ENCODE data around the gene ITGAE. TPM values are rescaled to one million over a fixed set of nuclear protein-coding genes. Genes with fewer than 3 reads are reported as not detected.
A peak's percentile ranks its signal among the peaks of the same experiment; 100 is the strongest.
"Not testable (repeated sequence)": the region's sequence is repeated elsewhere in the genome, so short reads cannot be mapped to it uniquely, and the experiment has no call there.

The ITGAE gene
- total and polyA plus RNA-seq, 2 experiments from 2014 or later: 11.7 to 44.9 TPM

- H3K27me3 Mint-ChIP-seq (ENCODE audit: insufficient read depth, low read depth, poor library complexity): peaks cover 13% of the 10 kb centered on the region
- Histone ChIP-seq H3K36me3 (ENCODE audit: insufficient read depth) (peaks cover 9% of the 10 kb centered on the region; the same call in 1 of the 2 replicates), H3K4me2 (no peak overlapping the region), H3K4me1 (ENCODE audit: insufficient read depth) (peaks cover 12% of the 10 kb centered on the region), H3K4me3 (no peak overlapping the region), H4K20me1 (replicated peaks; ENCODE audit: insufficient read depth) (peaks cover 27% of the 10 kb centered on the region), H3K9me2 (ENCODE audit: insufficient read depth) (no peaks in the 10 kb centered on the region), H2AFZ (no peak overlapping the region), H3K27ac (ENCODE audit: low read depth) (no peak overlapping the region), H3F3A (replicated peaks; ENCODE audit: low read depth) (no peaks in the 10 kb centered on the region; the same call in 1 of the 2 replicates), H3K79me2 (replicated peaks; ENCODE audit: insufficient read depth) (peaks cover 30% of the 10 kb centered on the region), H3K27me3 (ENCODE audit: insufficient read depth) (no peaks in the 10 kb centered on the region)
- H3K27ac Mint-ChIP-seq: no peak overlapping the region
- DNase-seq (ENCODE audit: low spot score): no peak
- no peak overlapping the region for H3K4me3 Mint-ChIP-seq
- H3K9me3 Mint-ChIP-seq: no peaks in the 10 kb centered on the region
- no peak; the same call in 2 of the 3 replicates for ATAC-seq
- TF ChIP-seq REST (IDR thresholded peaks at IDR 0.05; ENCODE audit: unreplicated experiment) (no peak), EZH2 (IDR thresholded peaks at IDR 0.05; ENCODE audit: low read depth, unreplicated experiment) (no peak), STAT1 (IDR thresholded peaks at IDR 0.05; ENCODE audit: unreplicated experiment) (no peak), ZNF331 (CRISPR knock-in tag; IDR thresholded peaks at IDR 0.05; ENCODE audit: low read depth) (no peak)
- H3K36me3 Mint-ChIP-seq (ENCODE audit: low read depth): peaks cover 35% of the 10 kb centered on the region
- peaks cover 27% of the 10 kb centered on the region for H3K4me1 Mint-ChIP-seq
Measured at GRCh38 chr17:3729881-3730280, 71.1 kb downstream of the ITGAE start.

- H3F3A ChIP-seq (replicated peaks; ENCODE audit: low read depth); H3K27me3 ChIP-seq (ENCODE audit: insufficient read depth); H3K4me3 ChIP-seq; H3K4me3 Mint-ChIP-seq; H3K9me2 ChIP-seq (ENCODE audit: insufficient read depth); H3K4me2 ChIP-seq; H2AFZ ChIP-seq; H3K9me3 Mint-ChIP-seq; H3K36me3 ChIP-seq (ENCODE audit: insufficient read depth); H3K27ac Mint-ChIP-seq; H3K27ac ChIP-seq (ENCODE audit: low read depth); DNase-seq (ENCODE audit: low spot score); ATAC-seq: not testable (repeated sequence)
- peaks cover 25% of the 10 kb centered on the region for H3K27me3 Mint-ChIP-seq (ENCODE audit: insufficient read depth, low read depth, poor library complexity)
- H3K36me3 Mint-ChIP-seq (ENCODE audit: low read depth): peaks cover 40% of the 10 kb centered on the region
- H3K4me1 Mint-ChIP-seq: peaks cover 30% of the 10 kb centered on the region
- Histone ChIP-seq H3K79me2 (replicated peaks; ENCODE audit: insufficient read depth) (peaks cover 38% of the 10 kb centered on the region), H4K20me1 (replicated peaks; ENCODE audit: insufficient read depth) (peaks cover 32% of the 10 kb centered on the region), H3K4me1 (ENCODE audit: insufficient read depth) (peaks cover 17% of the 10 kb centered on the region)
Measured at GRCh38 chr17:3728099-3728498, 72.9 kb downstream of the ITGAE start.

GRCh38 chr17:3727041-3727440, 73.9 kb downstream of the ITGAE start:
- H3K27me3 ChIP-seq (ENCODE audit: insufficient read depth): no peaks in the 10 kb centered on the region
- no peak overlapping the region for H2AFZ ChIP-seq
- peaks cover 44% of the 10 kb centered on the region for H3K79me2 ChIP-seq (replicated peaks; ENCODE audit: insufficient read depth)
- Mint-ChIP-seq H3K36me3 (ENCODE audit: low read depth) (peaks cover 46% of the 10 kb centered on the region), H3K4me3 (no peak overlapping the region), H3K27me3 (ENCODE audit: insufficient read depth, low read depth, poor library complexity) (peaks cover 25% of the 10 kb centered on the region), H3K4me1 (peaks cover 34% of the 10 kb centered on the region), H3K9me3 (no peaks in the 10 kb centered on the region; the same call in 2 of the 3 replicates), H3K27ac (no peak overlapping the region)
- H3K4me3 ChIP-seq: no peak overlapping the region
- H4K20me1 ChIP-seq (replicated peaks; ENCODE audit: insufficient read depth): peaks cover 32% of the 10 kb centered on the region
- no peak for ATAC-seq
- DNase-seq (ENCODE audit: low spot score): no peak
- peaks cover 23% of the 10 kb centered on the region for H3K4me1 ChIP-seq (ENCODE audit: insufficient read depth)
- peaks cover 9% of the 10 kb centered on the region; the same call in 1 of the 2 replicates for H3K36me3 ChIP-seq (ENCODE audit: insufficient read depth)
- H3F3A ChIP-seq (replicated peaks; ENCODE audit: low read depth): no peaks in the 10 kb centered on the region; the same call in 1 of the 2 replicates
- H3K4me2 ChIP-seq: no peak overlapping the region
- 0 out of 2 replicates have a peak overlapping the region, but pooled peaks have one; percentile 26 for H3K27ac ChIP-seq (ENCODE audit: low read depth)
- no peaks in the 10 kb centered on the region for H3K9me2 ChIP-seq (ENCODE audit: insufficient read depth)
- TF ChIP-seq CTCF (conservative IDR thresholded peaks at IDR 0.05; ENCODE audit: low read depth in 2 of 2): no peak
- no peak for TF ChIP-seq ZNF114 (CRISPR knock-in tag; IDR thresholded peaks at IDR 0.05)
- no peak for TF ChIP-seq POLR2AphosphoS5 (IDR thresholded peaks at IDR 0.05; ENCODE audit: low read depth)
- TF ChIP-seq ZNF331 (CRISPR knock-in tag; IDR thresholded peaks at IDR 0.05; ENCODE audit: low read depth): no peak
- no peak for TF ChIP-seq EZH2phosphoT487 (IDR thresholded peaks at IDR 0.05; ENCODE audit: unreplicated experiment)
- TF ChIP-seq EZH2 (IDR thresholded peaks at IDR 0.05; ENCODE audit: low read depth, unreplicated experiment): no peak
- TF ChIP-seq JUNB (IDR thresholded peaks at IDR 0.05; ENCODE audit: unreplicated experiment): no peak
- TF ChIP-seq REST (IDR thresholded peaks at IDR 0.05; ENCODE audit: unreplicated experiment): no peak

Data from GM23338 (cell line).